Measurements from ENCODE around the gene ALKBH6.

Gene ALKBH6

DNA sequence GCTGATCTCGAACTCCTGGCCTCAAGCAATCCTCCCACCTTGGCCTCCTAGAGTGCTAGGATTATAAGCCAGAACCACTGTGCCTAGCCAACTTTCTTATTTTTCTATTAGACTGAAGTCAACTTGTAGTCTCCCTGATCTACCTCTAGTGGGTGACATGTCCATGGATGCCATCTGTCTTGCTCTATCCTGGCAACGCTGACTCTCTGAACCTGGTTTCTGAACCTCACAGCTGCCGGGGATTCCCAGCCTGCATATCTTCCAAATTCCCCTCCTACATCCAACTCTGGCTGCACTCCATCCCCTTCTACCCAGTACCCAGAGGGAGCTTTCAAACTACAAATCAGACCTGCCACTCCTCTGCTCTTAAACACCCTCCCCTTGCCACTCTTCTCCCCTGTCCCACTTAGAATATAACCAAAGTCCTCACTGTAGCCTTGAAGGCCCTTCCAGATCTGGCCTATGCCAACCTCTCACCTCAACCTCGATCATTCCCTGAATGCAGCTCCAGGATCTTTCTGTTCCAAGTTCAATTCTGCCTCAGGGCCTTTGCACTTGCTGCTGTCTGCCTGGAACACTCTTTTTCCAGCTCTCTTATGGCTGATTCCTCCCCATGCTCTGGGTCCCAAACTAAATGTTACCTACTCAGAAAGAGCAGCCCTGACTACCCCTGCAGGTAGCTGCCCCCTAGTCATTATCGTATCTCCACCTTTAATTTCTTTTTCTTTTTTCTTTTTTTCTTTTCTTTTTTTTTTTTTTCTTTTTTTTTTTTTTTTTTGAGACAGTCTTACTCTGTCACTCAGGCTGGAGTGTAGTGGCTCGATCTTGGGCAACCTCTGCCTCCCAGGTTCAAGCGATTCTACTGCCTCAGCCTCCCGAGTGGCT is 16.5 kb upstream of the ALKBH6 start:
- DNase-seq, result no peak

DNA sequence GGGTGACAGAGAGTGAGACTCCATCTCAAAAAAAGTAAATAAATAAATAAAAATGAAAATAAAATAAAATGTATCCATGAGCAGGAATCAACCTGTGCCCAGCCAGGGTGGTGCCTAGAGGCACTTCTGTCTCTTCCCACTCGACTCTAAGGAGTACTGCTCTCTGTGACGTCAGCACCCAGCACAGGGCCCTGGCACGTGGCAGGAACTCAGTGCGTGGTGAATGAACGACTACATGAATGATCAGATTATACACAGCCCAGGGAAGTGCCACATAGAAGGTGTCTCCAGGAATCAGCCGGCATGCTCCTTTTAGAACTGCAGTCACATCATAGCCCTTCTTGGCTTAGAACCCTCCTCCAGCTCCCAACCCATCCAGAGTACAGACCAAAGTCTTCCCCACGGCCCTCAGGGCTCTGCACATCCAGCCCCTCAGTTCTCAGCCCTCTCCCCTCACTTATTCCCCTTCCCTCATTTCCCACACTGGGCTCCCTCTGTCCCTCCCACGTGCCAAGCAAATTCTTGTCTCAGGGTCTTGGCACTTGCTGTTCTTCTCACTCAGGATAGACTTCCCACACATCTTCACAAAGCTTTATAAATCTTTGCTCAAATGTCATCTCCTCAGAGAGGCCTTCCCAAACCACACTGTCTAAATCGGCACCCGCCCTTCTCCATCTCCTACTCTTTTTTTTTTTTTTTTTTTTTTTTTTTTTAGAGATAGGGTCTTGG is 14.5 kb upstream of the ALKBH6 start:
- DNase-seq, result no peak

DNA sequence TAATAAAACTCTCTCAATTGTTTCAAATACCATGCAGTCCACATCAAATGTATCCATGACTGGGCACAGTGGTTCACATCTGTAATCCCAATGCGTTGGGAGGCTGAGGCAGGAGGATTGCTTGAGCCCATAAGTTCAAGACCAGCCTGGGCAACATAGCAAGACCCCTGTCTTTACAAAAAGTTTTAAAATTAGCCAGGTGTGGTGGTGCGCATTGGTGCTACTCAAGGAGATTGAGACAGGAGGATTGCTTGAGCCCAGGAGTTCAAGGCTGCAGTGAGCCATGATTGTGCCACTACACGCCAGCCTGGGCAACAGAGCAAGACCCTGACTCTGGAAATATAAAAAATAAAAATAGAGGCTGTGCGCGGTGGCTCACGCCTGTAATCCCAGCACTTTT is 13.7 kb upstream of the ALKBH6 start:
- no peak for DNase-seq

DNA sequence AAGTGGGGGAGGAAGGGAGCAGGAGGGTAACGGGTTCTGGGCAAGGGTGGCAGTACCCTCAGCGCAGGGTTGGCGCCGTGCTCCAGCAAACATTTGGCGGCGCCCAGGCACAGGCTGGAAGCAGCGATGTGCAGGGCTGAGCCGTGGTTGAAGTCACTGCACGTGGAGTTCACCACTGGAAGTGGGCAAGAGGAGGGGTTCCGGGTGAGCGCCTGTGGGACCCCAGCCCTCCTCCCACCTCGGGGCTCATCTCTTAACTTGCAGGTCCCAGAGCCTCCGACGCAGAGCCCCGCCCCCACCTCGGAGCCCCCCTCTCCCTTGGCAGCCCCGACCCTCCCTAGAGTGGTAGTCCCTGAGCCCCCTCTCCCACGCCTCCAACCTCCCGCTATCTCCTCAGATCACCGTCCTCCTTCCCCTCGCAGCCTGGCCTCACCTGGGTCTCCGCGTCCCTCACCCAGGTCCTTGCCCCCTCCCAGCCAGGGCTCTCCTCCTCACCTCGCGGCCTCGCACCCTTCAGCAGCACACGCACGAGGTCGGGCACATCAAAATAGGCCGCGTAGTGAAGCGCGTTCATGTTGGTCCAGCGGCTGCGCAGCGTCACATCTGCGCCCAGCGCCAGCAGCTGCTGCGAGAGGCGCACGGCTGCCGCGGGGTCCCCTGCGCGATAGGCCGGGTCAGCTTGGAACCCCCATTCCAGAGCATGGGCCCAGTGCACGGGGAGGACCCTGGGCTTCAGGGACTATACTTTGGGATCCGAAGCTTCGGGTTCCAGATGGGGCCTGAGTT is 12.3 kb upstream of the ALKBH6 start:
- no peak for DNase-seq

DNA sequence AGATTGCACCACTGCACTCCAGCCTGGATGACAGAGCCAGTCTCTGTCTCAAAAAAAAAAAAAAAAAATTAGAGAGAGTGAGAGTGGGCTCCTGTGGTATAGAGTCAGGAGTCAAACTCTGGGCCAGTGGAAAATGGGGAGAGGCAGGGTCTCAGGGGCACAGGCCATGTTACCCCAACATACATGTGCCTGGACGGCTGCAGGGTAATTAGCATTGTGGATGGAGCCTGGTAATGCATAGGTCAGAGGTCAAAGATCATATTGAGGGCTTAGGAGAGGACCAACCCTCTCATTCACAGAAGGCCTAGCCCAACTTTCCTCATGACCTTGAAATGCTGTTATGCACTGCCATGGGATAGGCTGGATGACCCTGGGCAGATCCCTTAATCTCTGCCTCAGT is 11.5 kb upstream of the ALKBH6 start:
- no peak for DNase-seq

DNA sequence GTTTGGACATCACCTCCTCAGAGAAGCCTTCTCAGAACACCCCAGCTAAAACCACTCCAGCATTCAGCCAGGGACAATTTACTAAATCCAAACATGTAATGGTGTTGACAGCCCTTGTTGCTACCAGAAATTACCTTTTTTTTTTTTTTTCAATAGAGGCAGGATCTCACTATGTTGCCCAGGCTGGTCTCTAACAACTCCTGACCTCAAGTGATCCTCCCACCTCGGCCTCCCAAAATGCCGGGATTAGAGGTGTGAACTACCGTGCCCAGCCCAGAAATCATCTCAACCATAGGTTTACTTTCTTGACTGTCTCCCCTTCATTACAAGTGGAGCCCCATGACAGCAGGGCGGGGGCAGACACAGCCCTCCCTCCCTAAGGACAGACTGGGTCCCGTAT is 9.4 kb upstream of the ALKBH6 start:
- DNase-seq, result no peak

DNA sequence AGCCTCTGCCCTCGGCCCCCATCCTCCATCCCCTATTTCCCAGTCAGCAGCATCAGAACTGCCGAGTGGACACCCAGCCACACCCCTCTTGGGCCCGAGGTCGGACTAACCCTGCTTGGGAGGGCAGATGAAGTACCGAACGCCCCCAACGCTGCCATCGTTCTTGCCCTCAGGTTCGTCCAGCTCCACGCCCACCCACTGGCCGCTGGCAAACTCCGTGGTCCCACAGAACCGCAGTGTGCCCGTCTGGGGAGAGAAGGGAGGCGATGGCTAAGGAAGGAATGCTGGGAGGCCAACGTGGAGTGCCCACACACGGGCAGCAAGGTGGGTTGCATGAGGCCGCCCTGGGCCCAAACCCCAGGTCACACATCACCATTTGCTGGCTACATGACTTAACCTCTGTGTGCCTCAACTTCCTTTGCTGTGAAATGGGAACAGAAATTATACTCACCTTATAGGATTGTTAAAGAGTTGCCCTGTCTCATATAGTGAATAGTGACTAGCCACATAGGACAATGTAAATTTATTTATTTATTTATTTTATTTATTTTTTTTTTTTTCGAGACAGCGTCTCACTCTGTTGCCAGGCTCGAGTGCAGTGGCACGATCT is 5.2 kb upstream of the ALKBH6 start:
- DNase-seq, result no peak

DNA sequence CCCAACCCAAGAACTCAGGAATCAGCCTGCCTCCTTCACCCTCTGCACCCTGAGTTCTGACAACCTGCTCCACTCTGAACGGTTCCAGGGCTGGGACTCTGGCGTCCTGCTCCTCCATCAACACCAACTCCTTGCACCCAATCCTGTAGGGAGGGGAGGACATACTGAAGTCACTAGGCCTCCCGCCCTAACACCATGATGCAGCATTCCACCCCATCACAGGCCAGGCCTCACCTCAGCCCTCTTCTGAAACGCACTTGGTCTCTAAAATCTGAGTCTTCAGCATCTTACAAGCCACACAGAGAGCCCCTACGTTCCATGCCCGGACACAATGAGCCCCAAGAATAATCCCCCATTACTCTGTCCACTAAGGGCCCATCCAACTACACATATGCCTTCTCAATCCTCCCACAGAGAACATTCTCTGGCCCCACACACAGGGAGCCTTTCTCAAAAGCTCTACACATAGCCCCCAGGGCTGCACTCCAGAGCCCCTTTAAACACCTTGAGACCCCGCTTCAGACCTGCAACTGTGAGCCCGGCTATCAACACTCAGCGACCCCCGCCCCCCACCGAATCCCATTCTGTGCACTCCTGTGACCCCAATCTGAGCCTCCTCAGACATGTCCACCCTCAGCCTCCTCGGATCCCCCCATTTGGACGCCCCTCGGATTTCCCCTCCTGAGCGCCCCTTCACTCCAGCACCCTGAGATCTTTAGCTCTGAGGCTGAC is 567 bp downstream of the ALKBH6 start:
- no peak for DNase-seq

DNA sequence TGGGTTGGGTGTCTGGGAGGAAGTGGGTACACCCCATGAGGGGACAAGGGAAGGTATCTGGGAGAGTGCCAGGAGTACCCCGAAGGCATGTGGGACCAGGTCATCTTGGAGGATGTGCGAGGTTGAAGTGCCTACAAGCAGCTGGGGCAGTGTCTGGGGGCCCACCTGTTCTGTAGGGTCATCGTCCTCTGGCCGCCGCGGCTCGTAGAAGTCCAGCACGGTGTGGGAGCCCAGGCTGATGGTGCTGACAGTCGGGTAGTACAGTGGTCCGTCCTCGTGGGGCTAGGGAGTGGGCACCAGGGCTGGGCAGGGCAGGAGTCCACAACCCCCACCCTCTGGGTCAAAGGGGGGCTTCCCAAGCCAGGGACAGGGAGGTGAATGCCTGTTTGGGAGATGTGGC is 3.6 kb downstream of the ALKBH6 start:
- no peak for DNase-seq

DNA sequence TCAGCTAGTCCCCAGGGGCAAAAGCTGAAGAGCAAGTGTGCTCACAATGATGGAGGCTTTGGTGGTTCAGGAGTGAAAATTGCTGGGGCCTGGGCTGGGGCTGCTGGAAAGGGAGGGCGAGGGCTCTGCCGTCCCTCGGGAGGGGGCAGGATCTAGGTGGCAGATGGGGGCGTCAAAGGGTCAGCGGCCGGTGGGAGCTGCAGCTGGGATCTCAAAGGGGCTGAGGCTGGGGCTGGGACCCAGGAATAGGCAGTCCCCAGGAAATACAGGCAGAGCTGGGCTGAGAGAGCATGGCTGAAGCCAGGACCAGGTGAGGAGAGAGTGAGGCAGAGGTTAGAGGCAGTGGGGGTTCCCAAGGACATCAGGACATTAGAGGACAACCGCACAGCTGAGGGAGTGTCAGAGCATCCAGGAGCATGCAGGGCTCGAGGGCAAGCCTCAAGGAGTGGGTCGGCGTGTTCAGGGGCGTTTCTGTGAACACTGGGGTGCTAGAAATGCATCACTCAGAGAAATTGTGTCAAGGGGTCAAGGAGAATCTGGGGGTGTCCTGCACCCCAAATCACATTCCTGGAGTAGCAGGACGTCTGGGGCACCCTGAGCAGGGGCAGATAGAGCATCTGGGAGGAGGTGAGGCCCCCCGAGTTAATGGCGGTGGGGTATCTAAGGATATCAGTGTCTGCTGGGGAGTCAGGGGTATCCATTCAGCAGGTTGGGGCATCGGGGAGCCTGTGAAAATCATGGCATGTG is 4.2 kb downstream of the ALKBH6 start:
- DNase-seq, result no peak

DNA sequence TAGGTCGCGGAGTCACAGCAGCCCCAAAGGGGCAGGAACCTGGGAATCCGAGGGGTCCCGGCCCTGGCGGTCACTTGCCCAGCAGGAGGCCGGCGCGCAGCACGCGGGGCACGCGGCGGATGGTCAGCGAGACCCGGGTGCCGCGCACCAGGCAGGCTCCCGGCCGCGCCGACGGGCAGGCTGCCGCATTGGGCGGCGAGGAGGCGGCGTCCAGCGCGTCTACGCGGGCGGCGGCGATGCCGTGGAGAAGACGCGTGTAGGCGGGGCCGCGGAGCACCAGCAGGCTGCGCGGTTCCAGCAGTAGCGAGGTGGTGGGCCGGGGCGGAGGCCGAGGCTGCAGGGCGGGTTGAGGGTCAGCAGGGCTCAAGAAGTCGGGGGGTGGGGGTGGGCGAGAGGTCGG is 4.8 kb downstream of the ALKBH6 start:
- peak in 1 of 2 experiments; percentile 28 for DNase-seq

DNA sequence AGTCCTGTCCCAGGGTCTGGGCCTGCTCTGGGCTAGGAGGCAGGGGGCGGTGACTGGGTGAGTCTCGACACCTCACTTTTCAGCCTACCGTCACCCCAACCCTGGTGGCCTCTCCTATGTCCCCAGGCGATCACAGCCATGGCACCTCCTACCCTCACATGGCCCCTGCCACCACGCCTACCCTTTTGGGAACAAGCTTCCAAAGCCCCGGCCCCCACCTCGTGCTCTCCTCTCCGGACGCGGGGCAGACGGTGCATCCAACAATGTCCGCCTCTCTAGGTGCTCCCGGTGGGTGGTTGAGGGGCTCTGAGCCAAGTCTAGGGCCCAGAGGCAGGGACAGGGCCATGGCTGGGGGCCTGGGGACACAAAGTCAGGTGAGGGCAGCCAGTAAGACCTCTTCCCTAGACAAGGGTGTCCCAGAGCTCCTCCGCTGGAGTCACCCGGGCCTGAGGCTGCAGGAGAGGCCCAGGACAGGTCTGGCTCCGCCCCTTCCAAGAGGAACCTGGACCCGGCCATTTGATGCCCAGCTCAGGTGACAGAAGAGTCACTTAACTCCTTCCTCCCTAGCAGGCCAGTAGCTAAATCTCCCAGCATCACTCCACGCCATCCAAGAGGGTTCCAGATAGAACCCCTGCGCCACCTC is 5.6 kb downstream of the ALKBH6 start, which contains the start of gene SYNE4:
SYNE4 (minus strand) TSS at position 478 of the 643 bp plus-strand sequence; CDS start at position 346, 132 bp downstream.
- no peak for DNase-seq

DNA sequence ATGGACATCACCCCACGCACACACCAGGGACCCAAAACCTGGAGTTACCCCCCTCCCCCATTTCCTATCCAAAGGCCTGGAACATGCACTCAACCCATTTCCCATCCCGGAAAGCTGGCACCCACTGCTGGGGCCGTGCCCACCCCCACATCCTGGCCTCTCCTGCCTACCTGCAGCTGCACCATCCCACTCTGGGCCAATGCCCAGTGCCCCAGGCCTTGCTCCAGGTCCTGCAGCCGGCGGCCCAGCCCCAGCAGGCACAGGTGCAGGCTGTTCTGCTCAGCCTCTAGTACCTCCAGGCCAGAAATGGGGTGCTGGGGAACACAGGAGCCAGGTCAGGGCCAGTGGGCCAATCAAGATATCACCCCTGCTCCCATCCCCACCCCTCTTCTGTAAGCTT is 7.1 kb downstream of the ALKBH6 start:
- DNase-seq, result no peak

DNA sequence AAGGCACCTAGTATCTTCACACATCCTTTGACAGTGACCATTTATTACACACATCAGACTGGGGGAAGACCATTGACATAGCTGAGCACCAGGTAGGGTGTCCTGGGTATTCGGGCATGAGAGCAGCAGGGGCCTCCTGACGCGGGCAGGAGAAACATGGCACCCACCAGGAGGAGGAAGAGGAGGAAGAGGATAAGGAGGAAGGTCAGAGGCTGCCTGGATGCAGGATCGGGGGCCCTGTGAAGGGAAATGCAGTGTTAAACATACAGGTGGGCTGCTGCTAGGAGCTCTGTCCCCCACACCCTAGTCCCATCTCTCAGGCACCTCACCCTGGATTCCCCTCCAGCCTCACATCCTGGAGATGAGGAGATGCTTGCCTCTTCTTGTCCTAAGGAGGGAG is 10.7 kb downstream of the ALKBH6 start:
- DNase-seq, result no peak

DNA sequence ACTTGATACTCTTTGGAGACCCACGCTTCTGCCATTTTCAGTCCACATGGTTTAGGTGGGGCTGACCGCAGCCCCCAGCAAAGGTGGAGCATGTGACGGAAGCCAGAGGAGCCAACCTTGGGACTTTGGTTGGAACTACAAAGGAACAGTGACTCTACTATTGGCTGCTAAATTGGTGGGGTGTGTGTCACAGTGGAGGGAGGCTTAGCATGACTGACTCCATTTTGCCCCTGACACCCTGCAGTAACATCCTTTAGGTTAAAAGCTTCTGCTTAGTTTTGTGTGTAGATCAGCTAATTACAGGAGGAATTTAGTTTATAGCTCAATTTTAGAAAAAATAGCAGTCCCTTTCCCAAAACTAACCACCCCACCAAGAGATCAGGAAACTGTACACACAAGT is 12.4 kb downstream of the ALKBH6 start:
- DNase-seq, result no peak

DNA sequence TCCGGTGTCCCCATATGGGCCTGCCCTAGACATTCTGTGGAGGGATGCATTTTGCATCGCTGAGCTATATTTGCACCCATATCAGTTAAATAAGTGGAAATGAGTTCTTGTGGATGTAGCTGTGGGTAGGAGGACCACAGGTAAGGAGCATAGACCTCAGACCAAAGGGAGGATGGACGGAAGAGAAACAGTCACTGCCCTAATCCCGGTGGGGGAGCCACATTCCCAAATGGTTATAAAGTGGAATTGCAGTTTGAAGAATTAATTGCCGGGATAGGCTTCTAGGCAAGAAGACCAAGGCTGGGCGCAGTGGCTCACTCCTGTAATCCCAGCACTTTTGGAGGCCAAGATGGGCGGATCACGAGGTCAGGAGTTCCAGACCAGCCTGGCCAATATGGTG is 17.2 kb downstream of the ALKBH6 start:
- no peak for DNase-seq

DNA sequence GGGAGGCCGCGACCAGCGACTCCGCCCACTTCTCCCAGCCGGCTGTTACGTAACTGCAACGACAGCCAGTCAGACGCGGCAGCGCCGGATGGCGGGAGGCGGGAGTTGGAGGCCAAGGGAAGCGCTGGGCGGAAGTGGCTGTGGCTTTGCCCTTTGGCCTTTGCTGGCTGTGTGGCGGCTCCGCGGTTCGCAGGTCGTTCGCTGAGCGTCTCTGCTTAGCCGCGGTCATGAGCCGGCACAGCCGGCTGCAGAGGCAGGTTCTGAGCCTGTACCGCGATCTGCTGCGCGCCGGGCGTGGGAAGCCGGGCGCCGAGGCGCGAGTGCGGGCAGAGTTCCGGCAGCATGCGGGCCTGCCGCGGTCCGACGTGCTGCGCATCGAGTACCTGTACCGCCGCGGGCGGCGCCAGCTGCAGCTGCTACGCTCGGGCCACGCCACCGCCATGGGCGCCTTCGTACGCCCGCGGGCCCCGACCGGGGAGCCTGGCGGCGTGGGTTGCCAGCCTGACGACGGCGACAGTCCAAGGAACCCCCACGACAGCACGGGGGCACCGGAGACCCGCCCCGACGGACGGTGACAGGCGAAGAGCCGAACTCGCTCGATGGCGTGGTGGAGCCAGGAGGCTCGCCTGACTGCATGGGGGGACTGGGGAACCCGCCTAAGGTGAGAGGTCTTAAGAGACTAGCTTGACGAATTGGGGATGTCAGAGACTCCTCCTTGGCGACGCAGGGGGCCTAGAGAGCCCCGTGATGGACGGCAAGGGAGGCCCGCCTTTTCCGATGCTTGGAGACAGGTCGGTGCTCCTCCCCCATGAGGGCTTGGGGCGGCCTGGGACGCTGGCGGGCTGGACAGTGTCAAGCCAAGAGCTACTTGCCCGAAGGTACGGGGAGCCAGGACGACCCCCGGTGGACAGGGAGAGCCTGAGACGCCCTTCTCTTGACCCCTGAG is 18.7 kb downstream of the ALKBH6 start, which contains the start of gene SDHAF1:
SDHAF1 (plus strand) TSS at position 141 of the 946 bp plus-strand sequence; CDS start at position 228, 87 bp downstream.
- DNase-seq, result peak; percentile 89 to 91

DNA sequence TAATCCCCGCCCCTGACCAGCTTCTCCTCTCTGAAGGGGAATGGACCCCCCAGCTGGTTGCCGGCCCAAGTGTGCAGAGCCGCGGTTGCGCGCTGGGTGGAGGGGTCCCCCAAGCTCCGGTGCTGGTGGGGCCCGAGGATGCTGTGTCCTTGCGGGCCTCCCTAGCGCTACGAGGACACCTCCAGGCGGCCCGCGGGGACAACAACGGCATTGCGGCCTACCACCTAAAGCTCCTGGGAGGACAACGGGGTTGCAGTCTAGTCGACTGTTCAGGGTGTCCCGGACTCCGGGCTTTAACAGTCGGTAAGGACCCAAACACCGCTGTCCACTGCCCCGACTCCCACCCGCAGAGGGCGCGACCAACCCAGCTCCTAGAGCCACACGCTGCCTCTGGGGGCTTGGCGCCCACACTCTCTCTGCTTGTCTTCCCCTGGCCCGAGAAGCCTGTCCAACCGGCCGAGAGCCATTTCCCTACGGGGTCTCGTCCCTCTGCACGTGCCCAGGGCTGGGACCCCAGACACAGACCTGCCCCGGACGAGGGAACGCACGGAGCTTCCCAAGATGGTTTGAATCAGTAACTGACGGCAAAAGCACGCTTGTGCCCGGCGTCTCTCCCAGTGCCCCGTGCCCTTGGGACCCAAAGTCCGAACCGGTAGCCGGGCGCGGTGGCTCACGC is 20.0 kb downstream of the ALKBH6 start:
- DNase-seq, result no peak
